Liver (tissue), 3 donors: ENCODE results near the gene UBE2V1.

Source experiments
- CTCF ChIP-seq: fragments of 150-350 bp; IDR thresholded peaks from 2 replicates; pipeline ENCODE4 v1.5.1; 2017; ENCODE audit warnings: improper control_type of control experiment, low read depth, low read length; ENCODE audit not compliant: missing input control
- FOXA2 ChIP-seq: IDR thresholded peaks from 2 replicates; pipeline ENCODE4 v1.6.1; 2016; ENCODE audit warnings: antibody characterized with exemption
- HNF4A ChIP-seq, 2 donors: conservative IDR thresholded peaks; 2 replicates each; pipeline ENCODE4 v1.6.1; 2016; ENCODE audit warnings: antibody characterized with exemption in 2 of 2, mild to moderate bottlenecking in 2 of 2
- JUND ChIP-seq, 2 donors: IDR thresholded peaks; 2 replicates each; pipeline ENCODE4 v1.6.1; 2016; ENCODE audit warnings: antibody characterized with exemption in 2 of 2
- NR2F2 ChIP-seq: IDR thresholded peaks from 2 replicates; pipeline ENCODE4 v1.6.1; 2016; ENCODE audit warnings: antibody characterized with exemption
- RAD21 ChIP-seq, 2 donors: IDR thresholded peaks; 2 replicates each; pipeline ENCODE4 v1.6.1; 2016; ENCODE audit warnings: antibody characterized with exemption in 2 of 2, mild to moderate bottlenecking in 2 of 2
- RXRA ChIP-seq, 2 donors: IDR thresholded peaks; 2 replicates each; pipeline ENCODE4 v1.6.1; 2017 to 2018; ENCODE audit warnings: antibody characterized with exemption in 2 of 2, mild to moderate bottlenecking in 1 of 2
- TAF1 ChIP-seq: conservative IDR thresholded peaks from 2 replicates; pipeline ENCODE4 v1.6.1; 2016; ENCODE audit warnings: antibody characterized with exemption, mild to moderate bottlenecking
- YY1 ChIP-seq: IDR thresholded peaks from 2 replicates; pipeline ENCODE4 v1.6.1; 2016; ENCODE audit warnings: antibody characterized with exemption, mild to moderate bottlenecking
- ZBTB33 ChIP-seq: IDR thresholded peaks from 2 replicates; pipeline ENCODE4 v1.6.1; 2016; ENCODE audit warnings: antibody characterized with exemption
- TF ChIP-seq, protein P1 (sequence below): IDR thresholded peaks from 2 replicates; pipeline ENCODE4 v1.6.1; 2016; ENCODE audit warnings: antibody characterized with exemption
- TF ChIP-seq, protein P2 (sequence below): IDR thresholded peaks from 2 replicates; pipeline ENCODE4 v1.6.1; 2016; ENCODE audit warnings: antibody characterized with exemption, mild to moderate bottlenecking
- donor health status: healthy.
- donor health status: healthy.

DNA sequence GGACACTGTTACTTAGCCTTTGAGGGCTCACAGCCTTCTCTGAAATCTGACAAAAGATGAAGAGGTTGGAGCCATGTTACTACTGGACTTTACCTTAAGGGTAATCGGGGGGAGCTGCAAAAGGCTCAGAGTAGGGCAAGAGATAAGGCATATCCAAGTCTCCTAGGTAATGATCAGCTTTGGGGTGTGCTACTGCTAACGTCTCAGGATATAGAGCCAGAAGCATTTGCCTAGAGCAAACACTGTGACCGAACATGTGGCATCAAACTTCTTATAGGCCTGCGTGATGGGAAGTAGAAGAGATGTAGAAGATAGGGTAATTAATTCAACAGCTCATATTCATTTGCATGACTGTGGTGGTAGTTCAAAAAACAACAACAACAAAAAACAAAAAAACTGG, 11.1 kb downstream of the UBE2V1 start:
- TF ChIP-seq HNF4A (conservative IDR thresholded peaks at IDR 0.05) (no peak), CTCF (no peak), RXRA (IDR thresholded peaks at IDR 0.05) (no peak), YY1 (no peak), JUND (IDR thresholded peaks at IDR 0.05) (no peak), TAF1 (no peak), FOXA2 (no peak), ZBTB33 (no peak), RAD21 (IDR thresholded peaks at IDR 0.05) (no peak), NR2F2 (no peak)
- TF ChIP-seq, protein P1, sequence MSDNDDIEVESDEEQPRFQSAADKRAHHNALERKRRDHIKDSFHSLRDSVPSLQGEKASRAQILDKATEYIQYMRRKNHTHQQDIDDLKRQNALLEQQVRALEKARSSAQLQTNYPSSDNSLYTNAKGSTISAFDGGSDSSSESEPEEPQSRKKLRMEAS: no peak
- TF ChIP-seq, protein P2, sequence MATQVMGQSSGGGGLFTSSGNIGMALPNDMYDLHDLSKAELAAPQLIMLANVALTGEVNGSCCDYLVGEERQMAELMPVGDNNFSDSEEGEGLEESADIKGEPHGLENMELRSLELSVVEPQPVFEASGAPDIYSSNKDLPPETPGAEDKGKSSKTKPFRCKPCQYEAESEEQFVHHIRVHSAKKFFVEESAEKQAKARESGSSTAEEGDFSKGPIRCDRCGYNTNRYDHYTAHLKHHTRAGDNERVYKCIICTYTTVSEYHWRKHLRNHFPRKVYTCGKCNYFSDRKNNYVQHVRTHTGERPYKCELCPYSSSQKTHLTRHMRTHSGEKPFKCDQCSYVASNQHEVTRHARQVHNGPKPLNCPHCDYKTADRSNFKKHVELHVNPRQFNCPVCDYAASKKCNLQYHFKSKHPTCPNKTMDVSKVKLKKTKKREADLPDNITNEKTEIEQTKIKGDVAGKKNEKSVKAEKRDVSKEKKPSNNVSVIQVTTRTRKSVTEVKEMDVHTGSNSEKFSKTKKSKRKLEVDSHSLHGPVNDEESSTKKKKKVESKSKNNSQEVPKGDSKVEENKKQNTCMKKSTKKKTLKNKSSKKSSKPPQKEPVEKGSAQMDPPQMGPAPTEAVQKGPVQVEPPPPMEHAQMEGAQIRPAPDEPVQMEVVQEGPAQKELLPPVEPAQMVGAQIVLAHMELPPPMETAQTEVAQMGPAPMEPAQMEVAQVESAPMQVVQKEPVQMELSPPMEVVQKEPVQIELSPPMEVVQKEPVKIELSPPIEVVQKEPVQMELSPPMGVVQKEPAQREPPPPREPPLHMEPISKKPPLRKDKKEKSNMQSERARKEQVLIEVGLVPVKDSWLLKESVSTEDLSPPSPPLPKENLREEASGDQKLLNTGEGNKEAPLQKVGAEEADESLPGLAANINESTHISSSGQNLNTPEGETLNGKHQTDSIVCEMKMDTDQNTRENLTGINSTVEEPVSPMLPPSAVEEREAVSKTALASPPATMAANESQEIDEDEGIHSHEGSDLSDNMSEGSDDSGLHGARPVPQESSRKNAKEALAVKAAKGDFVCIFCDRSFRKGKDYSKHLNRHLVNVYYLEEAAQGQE: no peak
